AG09319 (cell line): ENCODE results near the gene ARTN.

ENCODE experiments used
- DNase-seq: peaks from one replicate; pipeline ENCODE4 v3.0.0-alpha.2; 2010; ENCODE audit warnings: low read depth; ENCODE audit errors: extremely low read depth
- TF ChIP-seq, protein P1 (sequence below): IDR thresholded peaks from 2 replicates; pipeline ENCODE4 v1.5.1; 2011; ENCODE audit warnings: low read depth, mild to moderate bottlenecking, inconsistent platforms, low read length, moderate library complexity

The ARTN gene

DNA sequence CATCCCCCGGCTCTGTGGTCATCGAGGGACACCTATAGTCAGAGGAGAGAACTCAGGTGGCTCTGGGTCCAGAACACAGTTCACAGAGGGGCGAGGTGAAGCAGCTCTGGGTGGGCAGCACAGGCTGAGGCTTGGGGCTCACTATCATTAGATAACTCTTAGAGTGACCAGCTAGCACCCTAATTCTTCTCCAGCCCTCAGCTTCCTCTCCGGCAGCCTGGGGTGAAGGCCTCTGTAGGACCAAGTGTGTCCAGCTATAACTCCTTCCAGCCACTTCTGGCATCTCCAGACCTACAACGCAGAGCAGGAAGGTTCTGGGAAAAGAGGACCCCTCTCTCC, 1.4 kb downstream of the ARTN start:
- no peak for DNase-seq
- TF ChIP-seq, protein P1, sequence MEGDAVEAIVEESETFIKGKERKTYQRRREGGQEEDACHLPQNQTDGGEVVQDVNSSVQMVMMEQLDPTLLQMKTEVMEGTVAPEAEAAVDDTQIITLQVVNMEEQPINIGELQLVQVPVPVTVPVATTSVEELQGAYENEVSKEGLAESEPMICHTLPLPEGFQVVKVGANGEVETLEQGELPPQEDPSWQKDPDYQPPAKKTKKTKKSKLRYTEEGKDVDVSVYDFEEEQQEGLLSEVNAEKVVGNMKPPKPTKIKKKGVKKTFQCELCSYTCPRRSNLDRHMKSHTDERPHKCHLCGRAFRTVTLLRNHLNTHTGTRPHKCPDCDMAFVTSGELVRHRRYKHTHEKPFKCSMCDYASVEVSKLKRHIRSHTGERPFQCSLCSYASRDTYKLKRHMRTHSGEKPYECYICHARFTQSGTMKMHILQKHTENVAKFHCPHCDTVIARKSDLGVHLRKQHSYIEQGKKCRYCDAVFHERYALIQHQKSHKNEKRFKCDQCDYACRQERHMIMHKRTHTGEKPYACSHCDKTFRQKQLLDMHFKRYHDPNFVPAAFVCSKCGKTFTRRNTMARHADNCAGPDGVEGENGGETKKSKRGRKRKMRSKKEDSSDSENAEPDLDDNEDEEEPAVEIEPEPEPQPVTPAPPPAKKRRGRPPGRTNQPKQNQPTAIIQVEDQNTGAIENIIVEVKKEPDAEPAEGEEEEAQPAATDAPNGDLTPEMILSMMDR: no peak

DNA sequence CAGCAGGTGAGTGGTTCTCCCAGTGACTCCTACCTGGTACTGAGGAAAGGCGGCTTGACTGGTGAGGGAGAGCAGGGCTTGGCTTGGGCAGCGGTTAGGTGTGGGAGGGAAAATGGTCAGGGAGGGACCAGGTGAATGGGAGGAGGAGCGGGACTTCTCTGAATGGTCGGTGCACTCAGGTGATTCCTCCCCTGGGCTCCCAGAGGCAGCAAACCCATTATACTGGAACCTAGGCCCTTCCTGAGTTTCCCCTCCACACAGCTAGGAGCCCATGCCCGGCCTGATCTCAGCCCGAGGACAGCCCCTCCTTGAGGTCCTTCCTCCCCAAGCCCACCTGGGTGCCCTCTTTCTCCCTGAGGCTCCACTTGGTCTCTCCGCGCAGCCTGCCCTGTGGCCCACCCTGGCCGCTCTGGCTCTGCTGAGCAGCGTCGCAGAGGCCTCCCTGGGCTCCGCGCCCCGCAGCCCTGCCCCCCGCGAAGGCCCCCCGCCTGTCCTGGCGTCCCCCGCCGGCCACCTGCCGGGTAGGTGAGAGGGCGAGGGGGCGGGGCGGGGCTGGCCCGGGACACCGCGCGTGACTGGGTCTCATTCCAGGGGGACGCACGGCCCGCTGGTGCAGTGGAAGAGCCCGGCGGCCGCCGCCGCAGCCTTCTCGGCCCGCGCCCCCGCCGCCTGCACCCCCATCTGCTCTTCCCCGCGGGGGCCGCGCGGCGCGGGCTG, 2.3 kb downstream of the ARTN start:
- TF ChIP-seq, protein P1: no peak
- no peak for DNase-seq

DNA sequence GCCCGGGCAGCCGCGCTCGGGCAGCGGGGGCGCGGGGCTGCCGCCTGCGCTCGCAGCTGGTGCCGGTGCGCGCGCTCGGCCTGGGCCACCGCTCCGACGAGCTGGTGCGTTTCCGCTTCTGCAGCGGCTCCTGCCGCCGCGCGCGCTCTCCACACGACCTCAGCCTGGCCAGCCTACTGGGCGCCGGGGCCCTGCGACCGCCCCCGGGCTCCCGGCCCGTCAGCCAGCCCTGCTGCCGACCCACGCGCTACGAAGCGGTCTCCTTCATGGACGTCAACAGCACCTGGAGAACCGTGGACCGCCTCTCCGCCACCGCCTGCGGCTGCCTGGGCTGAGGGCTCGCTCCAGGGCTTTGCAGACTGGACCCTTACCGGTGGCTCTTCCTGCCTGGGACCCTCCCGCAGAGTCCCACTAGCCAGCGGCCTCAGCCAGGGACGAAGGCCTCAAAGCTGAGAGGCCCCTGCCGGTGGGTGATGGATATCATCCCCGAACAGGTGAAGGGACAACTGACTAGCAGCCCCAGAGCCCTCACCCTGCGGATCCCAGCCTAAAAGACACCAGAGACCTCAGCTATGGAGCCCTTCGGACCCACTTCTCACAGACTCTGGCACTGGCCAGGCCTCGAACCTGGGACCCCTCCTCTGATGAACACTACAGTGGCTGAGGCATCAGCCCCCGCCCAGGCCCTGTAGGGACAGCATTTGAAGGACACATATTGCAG, 3.0 kb downstream of the ARTN start:
- DNase-seq: no peak

DNA sequence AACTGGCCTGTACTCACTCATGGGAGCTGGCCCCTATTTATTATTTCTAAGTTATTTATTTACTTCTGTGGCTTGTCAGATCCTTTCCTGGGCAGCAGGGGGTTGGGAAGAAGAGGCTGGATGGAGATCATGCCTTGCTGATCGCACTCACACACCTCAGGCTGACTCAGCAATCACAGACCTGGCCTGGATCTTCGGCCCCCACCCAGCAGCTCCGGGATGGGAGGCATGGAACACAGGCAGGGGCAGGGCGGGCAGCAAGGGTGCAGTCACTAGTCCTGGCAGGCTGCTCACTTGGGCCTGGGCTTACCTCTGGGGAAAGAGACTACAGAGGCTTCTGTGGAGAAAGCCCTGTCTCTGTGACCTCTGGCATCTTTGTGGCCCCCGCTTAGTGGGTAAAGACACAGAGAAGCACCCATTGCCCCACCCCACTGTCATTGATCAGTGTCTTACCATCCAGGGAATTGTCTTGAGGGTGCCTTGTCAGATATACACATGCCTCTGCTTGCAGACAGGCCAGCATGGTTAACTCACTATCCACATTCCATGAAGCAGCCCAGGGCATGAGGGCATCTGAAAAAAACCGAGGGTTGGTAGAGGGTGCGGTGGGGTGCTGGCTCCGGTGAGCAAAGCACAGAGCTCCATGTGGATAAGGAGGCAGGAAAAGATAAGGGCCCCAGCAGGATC, 3.7 kb downstream of the ARTN start:
- DNase-seq: no peak
- TF ChIP-seq, protein P1: no peak

More for the DNA sequence above, 3.0 kb downstream of the ARTN start:
- TF ChIP-seq, protein P1: no peak; the same call in 1 of the 2 replicates

DNA sequence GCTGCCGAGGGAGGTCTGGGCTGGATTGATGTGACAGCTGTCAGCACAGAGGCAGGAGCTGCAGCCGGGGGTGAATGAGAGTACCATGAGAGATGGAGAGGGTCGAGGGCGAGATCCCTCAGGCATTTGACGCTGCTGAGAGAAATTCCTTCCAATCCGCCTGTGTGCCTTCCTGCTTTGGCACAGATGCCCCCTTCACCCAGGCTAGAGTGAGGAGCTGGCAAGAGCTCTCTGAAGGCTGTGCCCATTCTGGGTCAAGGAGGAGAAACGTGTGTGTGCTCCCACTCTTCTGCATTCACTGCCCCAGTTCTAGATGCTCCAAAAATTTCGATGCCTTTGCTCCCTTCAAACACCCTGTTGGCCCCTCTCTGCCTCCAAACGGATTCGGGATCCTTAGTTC, 4.8 kb downstream of the ARTN start:
- TF ChIP-seq, protein P1: no peak
- no peak for DNase-seq

DNA sequence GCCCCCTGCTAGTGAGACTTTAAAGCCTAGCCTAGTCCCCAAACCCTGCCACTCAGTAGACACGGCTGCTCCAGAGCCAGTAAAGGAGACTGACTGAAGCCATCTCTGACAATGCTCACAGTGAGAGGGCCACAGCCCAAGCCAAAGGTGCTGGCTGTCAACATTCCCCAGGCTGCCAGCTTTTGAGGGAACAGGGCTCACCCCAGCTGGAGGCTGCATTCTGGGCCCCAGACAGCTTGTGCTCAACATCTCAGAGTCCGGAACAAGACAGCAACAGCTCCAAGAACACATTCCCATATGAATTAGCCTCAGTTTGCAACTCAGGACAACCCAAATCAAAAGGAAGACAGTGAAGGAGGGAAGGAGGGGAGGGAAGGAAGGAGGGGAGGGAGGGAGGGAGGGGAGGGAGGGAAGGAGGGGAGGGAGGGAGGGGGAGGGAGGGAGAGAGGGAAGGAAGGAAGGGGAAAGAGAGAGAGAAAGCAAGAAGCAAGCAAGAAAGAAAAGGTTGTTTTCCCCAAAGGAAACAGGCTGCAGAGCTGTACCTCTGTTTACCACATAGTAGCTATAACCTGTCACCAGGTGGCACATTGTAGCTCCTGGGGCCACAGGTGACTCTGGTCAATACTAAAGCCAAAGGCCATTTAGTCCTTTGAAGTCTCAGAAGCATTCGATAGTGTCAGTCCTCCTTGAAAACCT, 5.4 kb downstream of the ARTN start:
- no peak for DNase-seq
- TF ChIP-seq, protein P1: no peak
